NCI-H187 treated with DMSO at 0.1 percent for 48 hours (cell line): ENCODE measurements around the gene CDH4.

Experiments used
- DNase-seq: peaks from one replicate; lab custom pipeline; 2025; lab: John Stamatoyannopoulos, UW

The CDH4 gene

GRCh38 chr20:61582196-61582923 is 330.3 kb downstream of the CDH4 start:
- no peak for DNase-seq

- no peak for DNase-seq
Observed at GRCh38 chr20:61583356-61583755, 331.3 kb downstream of the CDH4 start.

GRCh38 chr20:61584851-61585250 is 332.8 kb downstream of the CDH4 start:
- DNase-seq: no peak

- DNase-seq: no peak
Observed at GRCh38 chr20:61585764-61586163, 333.7 kb downstream of the CDH4 start.

GRCh38 chr20:61587036-61587435 is 335.0 kb downstream of the CDH4 start:
- no peak for DNase-seq

- DNase-seq: no peak
Observed at GRCh38 chr20:61587681-61588289, 335.7 kb downstream of the CDH4 start.

- DNase-seq: no peak
Observed at GRCh38 chr20:61588411-61589385, 336.6 kb downstream of the CDH4 start.

- no peak for DNase-seq
Observed at GRCh38 chr20:61590236-61590635, 338.2 kb downstream of the CDH4 start.

GRCh38 chr20:61593516-61593915 is 341.5 kb downstream of the CDH4 start:
- DNase-seq: no peak

GRCh38 chr20:61594198-61594597 is 342.1 kb downstream of the CDH4 start:
- DNase-seq: no peak

GRCh38 chr20:61595216-61595615 is 343.2 kb downstream of the CDH4 start:
- no peak for DNase-seq

GRCh38 chr20:61596687-61597330 is 344.7 kb downstream of the CDH4 start:
- no peak for DNase-seq

GRCh38 chr20:61597996-61598395 is 345.9 kb downstream of the CDH4 start:
- no peak for DNase-seq

- DNase-seq: no peak
Observed at GRCh38 chr20:61598586-61598985, 346.5 kb downstream of the CDH4 start.

- DNase-seq: no peak
Observed at GRCh38 chr20:61599061-61599531, 347.0 kb downstream of the CDH4 start.

- peak; percentile 68 for DNase-seq
Observed at GRCh38 chr20:61599541-61599992, 347.5 kb downstream of the CDH4 start.

GRCh38 chr20:61600016-61600415 is 348.0 kb downstream of the CDH4 start:
- no peak for DNase-seq

- DNase-seq: no peak
Observed at GRCh38 chr20:61601361-61601760, 349.3 kb downstream of the CDH4 start.

GRCh38 chr20:61601853-61602252 is 349.8 kb downstream of the CDH4 start:
- DNase-seq: no peak

GRCh38 chr20:61603715-61604114 is 351.7 kb downstream of the CDH4 start:
- DNase-seq: no peak

- no peak for DNase-seq
Observed at GRCh38 chr20:61604549-61604948, 352.5 kb downstream of the CDH4 start.

- DNase-seq: no peak
Observed at GRCh38 chr20:61605283-61605682, 353.2 kb downstream of the CDH4 start.
